Fibroblast of the aortic adventitia (primary cell): ENCODE measurements around the gene EXOC4. TPM values are rescaled to one million over a fixed set of nuclear protein-coding genes. Genes with fewer than 3 reads are reported as not detected.
A peak's percentile ranks its signal among the peaks of the same experiment; 100 is the strongest.

Source experiments
- DNase-seq: peaks from one replicate; pipeline ENCODE4 v3.0.0-alpha.2; 2010; ENCODE audit warnings: low read depth
- H3K4me3 ChIP-seq: 2 replicates; pipeline ENCODE4 v1.5.1; 2011; ENCODE audit warnings: low read depth, mild to moderate bottlenecking, control low read depth, low read length, moderate library complexity
- CTCF ChIP-seq: IDR thresholded peaks from 2 replicates; pipeline ENCODE4 v1.5.1; 2011; ENCODE audit warnings: mild to moderate bottlenecking, low read length, control low read depth, inconsistent platforms; ENCODE audit not compliant: insufficient read depth
- total RNA-seq: library from RNA; depleted of rRNA; stranded (reverse); fragments of >200 nt; gene quantifications from 2 replicates; pipeline ENCODE4 v1.2.3, GENCODE V29; 2012; ENCODE audit warnings: low replicate concordance

EXOC4 gene
- total RNA-seq, 1 donor, result 105 TPM

GRCh38 chr7:133504825-133505224 lies 251.9 kb downstream of the EXOC4 start:
- no peak for TF ChIP-seq CTCF
- H3K4me3 ChIP-seq, result no peak overlapping the region
- DNase-seq, result peak; percentile 19

DNA sequence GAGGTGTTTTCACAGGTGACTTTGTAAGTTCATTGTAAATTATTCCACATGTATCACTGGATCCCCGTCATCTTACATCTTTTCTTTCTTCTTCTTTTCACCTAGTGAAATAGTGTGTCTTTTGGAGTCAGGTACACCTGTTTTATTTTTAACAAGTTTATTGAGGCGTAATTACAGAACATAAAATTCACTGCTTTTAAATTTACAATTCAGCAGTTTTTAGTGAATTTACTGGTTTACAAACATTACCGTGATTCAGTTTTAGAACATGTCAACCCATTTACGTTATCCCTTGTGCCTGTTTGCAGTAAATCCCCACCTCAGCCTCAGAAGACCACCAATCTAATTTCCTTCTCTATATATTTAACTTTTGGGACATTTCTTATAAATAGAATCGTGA lies 256.9 kb downstream of the EXOC4 start:
- TF ChIP-seq CTCF, result no peak
- no peak for DNase-seq
- no peak overlapping the region for H3K4me3 ChIP-seq

DNA sequence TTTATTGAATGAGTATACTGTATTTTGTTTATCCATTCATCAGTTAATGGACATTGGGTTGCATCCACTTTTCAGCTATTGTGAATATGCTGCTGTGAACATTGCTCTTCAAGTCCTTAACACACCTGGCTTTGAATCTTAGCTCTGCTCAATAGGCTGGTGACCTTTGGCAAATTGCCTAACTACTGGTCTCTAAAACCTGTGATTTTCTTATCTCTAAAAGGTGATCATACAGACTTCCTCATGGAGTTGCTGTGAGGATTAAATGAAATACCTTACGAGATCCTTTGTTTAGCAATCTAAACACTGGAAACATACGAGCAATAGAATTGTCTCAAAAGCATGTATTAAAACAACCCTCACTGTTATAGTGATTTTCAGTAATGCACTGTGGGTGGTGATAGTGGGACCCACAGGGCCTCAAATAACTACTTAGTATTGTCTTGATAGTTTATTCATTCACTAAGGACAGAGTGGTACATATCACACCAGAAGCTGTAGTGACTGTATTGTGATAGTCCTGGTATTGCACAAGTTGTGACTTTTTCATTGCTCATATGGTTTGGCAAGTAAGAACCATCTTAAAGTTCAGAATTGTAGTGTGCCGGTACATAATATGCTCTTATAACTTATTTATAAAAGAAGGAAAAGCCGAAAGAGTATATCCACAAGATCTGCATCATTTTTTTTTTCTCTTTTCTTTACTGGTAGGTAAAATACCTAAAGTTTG lies 257.6 kb downstream of the EXOC4 start:
- peak; percentile 10 for DNase-seq
- no peak overlapping the region for H3K4me3 ChIP-seq
- no peak for TF ChIP-seq CTCF

DNA sequence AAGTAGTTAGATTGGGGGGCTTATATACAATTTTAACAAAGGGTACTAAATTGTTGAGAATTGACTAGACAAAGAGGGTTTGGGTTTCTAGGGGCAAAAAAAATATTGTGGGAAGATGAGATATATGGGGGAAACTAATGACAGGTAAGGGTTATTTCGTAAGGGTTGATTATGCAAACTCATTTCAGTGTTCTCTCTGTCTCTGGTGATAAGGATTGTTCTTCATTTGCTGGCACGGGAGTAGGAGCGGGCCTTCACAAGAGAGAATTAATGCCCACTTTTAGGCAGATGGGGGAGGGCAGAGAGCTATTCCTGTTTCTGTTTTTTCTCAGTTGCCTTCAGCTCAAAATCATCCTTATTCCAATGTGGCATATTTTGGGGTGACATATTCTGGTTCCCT lies 258.4 kb downstream of the EXOC4 start:
- no peak overlapping the region for H3K4me3 ChIP-seq
- no peak for TF ChIP-seq CTCF
- DNase-seq, result no peak

GRCh38 chr7:133511708-133512107 lies 258.8 kb downstream of the EXOC4 start:
- H3K4me3 ChIP-seq, result no peak overlapping the region
- TF ChIP-seq CTCF, result no peak
- no peak for DNase-seq

DNA sequence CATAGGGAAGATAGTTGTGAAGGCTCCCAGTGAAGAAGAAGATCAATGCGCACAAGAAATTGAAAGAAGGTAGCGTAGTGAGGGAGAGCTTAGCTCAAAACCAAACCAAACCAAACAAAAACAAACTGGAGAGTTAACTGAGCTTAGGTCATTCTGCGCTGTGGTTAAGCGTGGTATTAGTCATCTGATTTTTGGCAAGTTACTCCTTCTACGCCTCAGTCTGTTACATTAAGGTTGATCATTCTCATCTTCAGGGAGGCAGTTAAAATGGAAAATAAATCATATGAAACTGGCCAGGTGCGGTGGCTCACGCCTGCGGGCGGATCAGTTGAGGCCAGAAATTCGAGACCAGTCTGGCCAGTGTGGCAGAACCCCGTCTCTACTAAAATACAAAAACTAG lies 259.7 kb downstream of the EXOC4 start:
- H3K4me3 ChIP-seq, result no peak overlapping the region
- DNase-seq, result peak; percentile 62
- no peak for TF ChIP-seq CTCF

DNA sequence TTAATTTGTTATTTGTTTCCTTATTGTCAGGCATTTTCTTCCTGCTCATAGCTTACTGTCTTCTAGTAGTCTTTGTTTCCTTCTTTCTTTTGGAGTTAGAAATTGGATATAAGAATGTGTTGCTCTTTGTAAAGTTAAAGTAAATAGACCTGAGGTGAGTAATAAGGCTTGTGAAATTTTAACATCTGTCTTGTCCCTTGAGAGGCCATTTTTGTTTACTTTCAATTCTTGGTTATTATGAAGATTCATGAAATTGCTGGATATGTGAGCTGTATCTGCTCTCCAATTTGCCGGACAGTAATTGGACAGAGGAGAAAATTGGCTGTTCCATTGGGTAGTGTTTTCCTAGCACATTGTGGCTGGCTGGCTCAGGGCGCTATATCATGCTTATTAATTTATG lies 260.7 kb downstream of the EXOC4 start:
- no peak overlapping the region for H3K4me3 ChIP-seq
- DNase-seq, result peak; percentile 51
- TF ChIP-seq CTCF, result no peak
